H1 (cell line): ENCODE data around the gene IGFBP3. TPM values are rescaled to one million over a fixed set of nuclear protein-coding genes. Genes with fewer than 3 reads are reported as not detected.

Experiments
- BRCA1 ChIP-seq: IDR thresholded peaks from 2 replicates; pipeline ENCODE4 v1.6.1; 2012; ENCODE audit warnings: low read depth, low read length, improper control_type of control experiment
- CHD1 ChIP-seq: IDR thresholded peaks from 2 replicates; pipeline ENCODE4 v1.6.1; 2012; ENCODE audit warnings: low read depth, low read length, improper control_type of control experiment
- CREB1 ChIP-seq: IDR thresholded peaks from 2 replicates; pipeline ENCODE4 v1.6.1; 2012; ENCODE audit warnings: inconsistent platforms
- RXRA ChIP-seq: IDR thresholded peaks from 2 replicates; pipeline ENCODE4 v1.6.1; 2011; ENCODE audit warnings: low read depth, mild to moderate bottlenecking, low read length, moderate library complexity; ENCODE audit not compliant: insufficient read depth
- polyA plus RNA-seq, 7 experiments: library from polyadenylated mRNA; depleted of rRNA in 3 of 7; stranded (reverse) in 5 of 7; unstranded in 2 of 7; fragments of >200 nt in 5 of 7; fragments of 200-250 nt in 2 of 7; gene quantifications; 1 replicate in 5 of 7; 2 replicates in 1 of 7; 4 replicates in 1 of 7; pipeline versions ENCODE4 v1.2.1 to v1.2.3, GENCODE V29; 2011 to 2013; ENCODE audit warnings: missing spikeins in 2 of 7, mixed read lengths in 2 of 7
- total RNA-seq: library from RNA; stranded (reverse); fragmentation: NEBNext Ultra II Directional; extraction: Animal tissue kit (Norgen Biotek cat#: 25700); gene quantifications from 2 replicates; pipeline ENCODE4 v1.2.1, GENCODE V29; 2021
- TF ChIP-seq, protein P1 (sequence below): fragments of 300-600 bp; sonication (generic); IDR thresholded peaks from 2 replicates; pipeline ENCODE4 v1.7.1; 2012; ENCODE audit warnings: low read length, moderate library complexity, mild to moderate bottlenecking, inconsistent platforms; ENCODE audit not compliant: insufficient replicate concordance

IGFBP3 gene
- total and polyA plus RNA-seq, 2 of the 8 experiments (the other 6 are each of a cell fraction or from before 2014, with no cell fraction given), result 5.5 to 12.1 TPM

DNA sequence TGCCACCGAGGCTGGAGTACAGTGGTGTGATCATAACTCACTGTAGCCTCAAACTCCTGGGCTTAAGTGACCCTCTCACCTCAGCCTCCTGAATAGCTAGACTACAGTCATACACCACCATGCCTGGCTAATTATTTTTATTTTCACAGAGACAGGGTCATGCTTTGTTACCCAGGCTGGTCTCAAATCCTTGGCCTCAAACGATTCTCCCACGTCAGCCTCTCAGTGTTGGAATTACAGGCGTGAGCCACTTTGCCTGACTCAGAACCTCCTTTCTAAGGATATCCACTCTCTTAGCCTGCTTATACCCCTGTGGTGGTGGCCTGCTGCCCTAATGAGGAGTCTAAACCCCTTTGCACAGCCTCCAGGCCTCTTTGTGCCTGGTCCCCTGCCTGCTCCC, 36.9 kb downstream of the IGFBP3 start (continued):
- TF ChIP-seq, protein P1, sequence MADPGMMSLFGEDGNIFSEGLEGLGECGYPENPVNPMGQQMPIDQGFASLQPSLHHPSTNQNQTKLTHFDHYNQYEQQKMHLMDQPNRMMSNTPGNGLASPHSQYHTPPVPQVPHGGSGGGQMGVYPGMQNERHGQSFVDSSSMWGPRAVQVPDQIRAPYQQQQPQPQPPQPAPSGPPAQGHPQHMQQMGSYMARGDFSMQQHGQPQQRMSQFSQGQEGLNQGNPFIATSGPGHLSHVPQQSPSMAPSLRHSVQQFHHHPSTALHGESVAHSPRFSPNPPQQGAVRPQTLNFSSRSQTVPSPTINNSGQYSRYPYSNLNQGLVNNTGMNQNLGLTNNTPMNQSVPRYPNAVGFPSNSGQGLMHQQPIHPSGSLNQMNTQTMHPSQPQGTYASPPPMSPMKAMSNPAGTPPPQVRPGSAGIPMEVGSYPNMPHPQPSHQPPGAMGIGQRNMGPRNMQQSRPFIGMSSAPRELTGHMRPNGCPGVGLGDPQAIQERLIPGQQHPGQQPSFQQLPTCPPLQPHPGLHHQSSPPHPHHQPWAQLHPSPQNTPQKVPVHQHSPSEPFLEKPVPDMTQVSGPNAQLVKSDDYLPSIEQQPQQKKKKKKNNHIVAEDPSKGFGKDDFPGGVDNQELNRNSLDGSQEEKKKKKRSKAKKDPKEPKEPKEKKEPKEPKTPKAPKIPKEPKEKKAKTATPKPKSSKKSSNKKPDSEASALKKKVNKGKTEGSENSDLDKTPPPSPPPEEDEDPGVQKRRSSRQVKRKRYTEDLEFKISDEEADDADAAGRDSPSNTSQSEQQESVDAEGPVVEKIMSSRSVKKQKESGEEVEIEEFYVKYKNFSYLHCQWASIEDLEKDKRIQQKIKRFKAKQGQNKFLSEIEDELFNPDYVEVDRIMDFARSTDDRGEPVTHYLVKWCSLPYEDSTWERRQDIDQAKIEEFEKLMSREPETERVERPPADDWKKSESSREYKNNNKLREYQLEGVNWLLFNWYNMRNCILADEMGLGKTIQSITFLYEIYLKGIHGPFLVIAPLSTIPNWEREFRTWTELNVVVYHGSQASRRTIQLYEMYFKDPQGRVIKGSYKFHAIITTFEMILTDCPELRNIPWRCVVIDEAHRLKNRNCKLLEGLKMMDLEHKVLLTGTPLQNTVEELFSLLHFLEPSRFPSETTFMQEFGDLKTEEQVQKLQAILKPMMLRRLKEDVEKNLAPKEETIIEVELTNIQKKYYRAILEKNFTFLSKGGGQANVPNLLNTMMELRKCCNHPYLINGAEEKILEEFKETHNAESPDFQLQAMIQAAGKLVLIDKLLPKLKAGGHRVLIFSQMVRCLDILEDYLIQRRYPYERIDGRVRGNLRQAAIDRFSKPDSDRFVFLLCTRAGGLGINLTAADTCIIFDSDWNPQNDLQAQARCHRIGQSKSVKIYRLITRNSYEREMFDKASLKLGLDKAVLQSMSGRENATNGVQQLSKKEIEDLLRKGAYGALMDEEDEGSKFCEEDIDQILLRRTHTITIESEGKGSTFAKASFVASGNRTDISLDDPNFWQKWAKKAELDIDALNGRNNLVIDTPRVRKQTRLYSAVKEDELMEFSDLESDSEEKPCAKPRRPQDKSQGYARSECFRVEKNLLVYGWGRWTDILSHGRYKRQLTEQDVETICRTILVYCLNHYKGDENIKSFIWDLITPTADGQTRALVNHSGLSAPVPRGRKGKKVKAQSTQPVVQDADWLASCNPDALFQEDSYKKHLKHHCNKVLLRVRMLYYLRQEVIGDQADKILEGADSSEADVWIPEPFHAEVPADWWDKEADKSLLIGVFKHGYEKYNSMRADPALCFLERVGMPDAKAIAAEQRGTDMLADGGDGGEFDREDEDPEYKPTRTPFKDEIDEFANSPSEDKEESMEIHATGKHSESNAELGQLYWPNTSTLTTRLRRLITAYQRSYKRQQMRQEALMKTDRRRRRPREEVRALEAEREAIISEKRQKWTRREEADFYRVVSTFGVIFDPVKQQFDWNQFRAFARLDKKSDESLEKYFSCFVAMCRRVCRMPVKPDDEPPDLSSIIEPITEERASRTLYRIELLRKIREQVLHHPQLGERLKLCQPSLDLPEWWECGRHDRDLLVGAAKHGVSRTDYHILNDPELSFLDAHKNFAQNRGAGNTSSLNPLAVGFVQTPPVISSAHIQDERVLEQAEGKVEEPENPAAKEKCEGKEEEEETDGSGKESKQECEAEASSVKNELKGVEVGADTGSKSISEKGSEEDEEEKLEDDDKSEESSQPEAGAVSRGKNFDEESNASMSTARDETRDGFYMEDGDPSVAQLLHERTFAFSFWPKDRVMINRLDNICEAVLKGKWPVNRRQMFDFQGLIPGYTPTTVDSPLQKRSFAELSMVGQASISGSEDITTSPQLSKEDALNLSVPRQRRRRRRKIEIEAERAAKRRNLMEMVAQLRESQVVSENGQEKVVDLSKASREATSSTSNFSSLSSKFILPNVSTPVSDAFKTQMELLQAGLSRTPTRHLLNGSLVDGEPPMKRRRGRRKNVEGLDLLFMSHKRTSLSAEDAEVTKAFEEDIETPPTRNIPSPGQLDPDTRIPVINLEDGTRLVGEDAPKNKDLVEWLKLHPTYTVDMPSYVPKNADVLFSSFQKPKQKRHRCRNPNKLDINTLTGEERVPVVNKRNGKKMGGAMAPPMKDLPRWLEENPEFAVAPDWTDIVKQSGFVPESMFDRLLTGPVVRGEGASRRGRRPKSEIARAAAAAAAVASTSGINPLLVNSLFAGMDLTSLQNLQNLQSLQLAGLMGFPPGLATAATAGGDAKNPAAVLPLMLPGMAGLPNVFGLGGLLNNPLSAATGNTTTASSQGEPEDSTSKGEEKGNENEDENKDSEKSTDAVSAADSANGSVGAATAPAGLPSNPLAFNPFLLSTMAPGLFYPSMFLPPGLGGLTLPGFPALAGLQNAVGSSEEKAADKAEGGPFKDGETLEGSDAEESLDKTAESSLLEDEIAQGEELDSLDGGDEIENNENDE, result no peak
- TF ChIP-seq CREB1 (no peak), BRCA1 (no peak), CHD1 (no peak), RXRA (no peak)
